K562 (cell line): ENCODE results near the gene MELK. TPM values are rescaled to one million over a fixed set of nuclear protein-coding genes. Genes with fewer than 3 reads are reported as not detected.

Source experiments
- CBFA2T2 ChIP-seq: fragments of 450-650 bp; conservative IDR thresholded peaks from 2 replicates; pipeline ENCODE4 v1.6.1; 2017; ENCODE audit warnings: mild to moderate bottlenecking
- EP300 ChIP-seq: IDR thresholded peaks from 2 replicates; pipeline ENCODE4 v1.6.1; 2012; ENCODE audit warnings: low read length, improper control_type of control experiment
- ETV6 ChIP-seq, 3 experiments: fragments of 150-350 bp in 1 of 3; sonication (generic) in 1 of 3; formaldehyde crosslinking in 1 of 3; IDR thresholded peaks; 2 replicates each; pipeline versions ENCODE4 v1.6.1 to v1.8.0; 2014 to 2022; ENCODE audit warnings: borderline replicate concordance in 2 of 3, low read depth in 2 of 3, antibody characterized with exemption in 1 of 3, low read length in 1 of 3, mild to moderate bottlenecking in 1 of 3, missing genetic modification reagents in 1 of 3
- MEIS2 ChIP-seq: fragments of 450-650 bp; IDR thresholded peaks from 2 replicates; pipeline ENCODE4 v1.6.1; 2014; ENCODE audit warnings: mild to moderate bottlenecking; ENCODE audit not compliant: partially characterized antibody
- NCOR1 ChIP-seq: fragments of 450-650 bp; IDR thresholded peaks from 2 replicates; pipeline ENCODE4 v1.6.1; 2016; ENCODE audit warnings: mild to moderate bottlenecking, moderate library complexity
- POLR2AphosphoS5 ChIP-seq: IDR thresholded peaks from 2 replicates; pipeline ENCODE4 v1.6.1; 2011; ENCODE audit warnings: mild to moderate bottlenecking, low read depth, low read length, moderate library complexity; ENCODE audit not compliant: control insufficient read depth, insufficient read depth
- SPI1 ChIP-seq: IDR thresholded peaks from 2 replicates; pipeline ENCODE4 v1.6.1; 2011; ENCODE audit warnings: low read depth, low read length, control low read depth, borderline replicate concordance
- TRIM24 ChIP-seq, 2 experiments: fragments of 450-650 bp; IDR thresholded peaks; 2 replicates each; pipeline ENCODE4 v1.6.1; 2016
- polyA plus RNA-seq, 8 experiments: library from polyadenylated mRNA; depleted of rRNA in 4 of 8; stranded (reverse) in 5 of 8; unstranded in 3 of 8; fragments of >200 nt; fragmentation: Nextera tagmentation in 2 of 8; fragmentation: Illumina TruSeq in 1 of 8; extraction: Ambion mirVana in 2 of 8; extraction: Trizol in 1 of 8; gene quantifications; 2 replicates each; pipeline versions ENCODE4 v1.2.1 to v1.2.3, GENCODE V29; 2011 to 2014; ENCODE audit warnings: inconsistent platforms in 1 of 8, missing spikeins in 1 of 8
- total RNA-seq, 7 experiments: library from RNA; depleted of rRNA in 6 of 7; stranded (reverse); fragments of >200 nt in 6 of 7; fragmentation: Illumina TruSeq in 2 of 7; extraction: Trizol in 2 of 7; gene quantifications; 2 replicates each; pipeline versions ENCODE4 v1.2.1 to v1.2.3, GENCODE V29; 2011 to 2021; ENCODE audit warnings: low replicate concordance in 1 of 7
- TF ChIP-seq, protein P1 (sequence below): sonication (generic); formaldehyde crosslinking; IDR thresholded peaks from 2 replicates; pipeline ENCODE4 v1.4.0; 2020; ENCODE audit warnings: mild to moderate bottlenecking, missing genetic modification reagents
- TF ChIP-seq, protein P2 (sequence below): fragments of 450-650 bp; formaldehyde crosslinking; IDR thresholded peaks from 2 replicates; pipeline ENCODE4 v1.4.0; 2022; ENCODE audit warnings: missing genetic modification characterization

Gene MELK
- total and polyA plus RNA-seq, 9 of the 15 experiments (the other 6 are each of a cell fraction or from before 2014, with no cell fraction given), result 33.3 to 57.3 (median 43.8) TPM

- peak; percentile 51; the same call in 1 of the 2 replicates for TF ChIP-seq SPI1
- TF ChIP-seq MEIS2, result peak; percentile 9
- TF ChIP-seq CBFA2T2, result peak; percentile 79
- TF ChIP-seq, protein P1, sequence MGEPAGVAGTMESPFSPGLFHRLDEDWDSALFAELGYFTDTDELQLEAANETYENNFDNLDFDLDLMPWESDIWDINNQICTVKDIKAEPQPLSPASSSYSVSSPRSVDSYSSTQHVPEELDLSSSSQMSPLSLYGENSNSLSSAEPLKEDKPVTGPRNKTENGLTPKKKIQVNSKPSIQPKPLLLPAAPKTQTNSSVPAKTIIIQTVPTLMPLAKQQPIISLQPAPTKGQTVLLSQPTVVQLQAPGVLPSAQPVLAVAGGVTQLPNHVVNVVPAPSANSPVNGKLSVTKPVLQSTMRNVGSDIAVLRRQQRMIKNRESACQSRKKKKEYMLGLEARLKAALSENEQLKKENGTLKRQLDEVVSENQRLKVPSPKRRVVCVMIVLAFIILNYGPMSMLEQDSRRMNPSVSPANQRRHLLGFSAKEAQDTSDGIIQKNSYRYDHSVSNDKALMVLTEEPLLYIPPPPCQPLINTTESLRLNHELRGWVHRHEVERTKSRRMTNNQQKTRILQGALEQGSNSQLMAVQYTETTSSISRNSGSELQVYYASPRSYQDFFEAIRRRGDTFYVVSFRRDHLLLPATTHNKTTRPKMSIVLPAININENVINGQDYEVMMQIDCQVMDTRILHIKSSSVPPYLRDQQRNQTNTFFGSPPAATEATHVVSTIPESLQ (CRISPR knock-in tag), result no peak
- 0 out of 4 replicates have a peak, but pooled peaks of 1 of the 2 experiments have one; percentile 36 for TF ChIP-seq ETV6 (IDR thresholded peaks at IDR 0.05; ENCODE audit: borderline replicate concordance in 1 of 2, low read depth in 2 of 2, low read length in 1 of 2)
- TF ChIP-seq ETV6 (CRISPR knock-in tag; IDR thresholded peaks at IDR 0.05; ENCODE audit: borderline replicate concordance), result no peak
- TF ChIP-seq, protein P2, sequence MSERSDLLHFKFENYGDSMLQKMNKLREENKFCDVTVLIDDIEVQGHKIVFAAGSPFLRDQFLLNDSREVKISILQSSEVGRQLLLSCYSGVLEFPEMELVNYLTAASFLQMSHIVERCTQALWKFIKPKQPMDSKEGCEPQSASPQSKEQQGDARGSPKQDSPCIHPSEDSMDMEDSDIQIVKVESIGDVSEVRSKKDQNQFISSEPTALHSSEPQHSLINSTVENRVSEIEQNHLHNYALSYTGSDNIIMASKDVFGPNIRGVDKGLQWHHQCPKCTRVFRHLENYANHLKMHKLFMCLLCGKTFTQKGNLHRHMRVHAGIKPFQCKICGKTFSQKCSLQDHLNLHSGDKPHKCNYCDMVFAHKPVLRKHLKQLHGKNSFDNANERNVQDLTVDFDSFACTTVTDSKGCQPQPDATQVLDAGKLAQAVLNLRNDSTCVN (CRISPR knock-in tag), result no peak
- TF ChIP-seq POLR2AphosphoS5, result peak; percentile 50; the same call in 1 of the 2 replicates
- peak; percentile 65 to 85 for TF ChIP-seq TRIM24 (IDR thresholded peaks at IDR 0.05)
- peak; percentile 74 for TF ChIP-seq NCOR1
- peak; percentile 50; the same call in 1 of the 2 replicates for TF ChIP-seq EP300
- TF ChIP-seq, all 486 proteins: peak for 47
Observed at GRCh38 chr9:36665921-36666431, 93.3 kb downstream of the MELK start (continued).
